SU-DHL-6 (cell line): Measurements from ENCODE around the gene RAD51B.

Source experiments
- EZH2phosphoT487 ChIP-seq: fragments of 200-600 bp; sonication (generic), shearing (Covaris generic); conservative IDR thresholded peaks from 2 replicates; pipeline ENCODE4 v1.6.1; 2018; ENCODE audit warnings: mild to moderate bottlenecking, antibody characterized with exemption, low read length, moderate library complexity, mixed read lengths
- TF ChIP-seq, protein P1 (sequence below): fragments of 200-600 bp; sonication (generic); IDR thresholded peaks from one replicate; pipeline ENCODE4 v1.5.1; 2017; ENCODE audit warnings: antibody characterized with exemption, mild to moderate bottlenecking, low read length, moderate library complexity; ENCODE audit not compliant: insufficient read depth, poor library complexity, severe bottlenecking

DNA sequence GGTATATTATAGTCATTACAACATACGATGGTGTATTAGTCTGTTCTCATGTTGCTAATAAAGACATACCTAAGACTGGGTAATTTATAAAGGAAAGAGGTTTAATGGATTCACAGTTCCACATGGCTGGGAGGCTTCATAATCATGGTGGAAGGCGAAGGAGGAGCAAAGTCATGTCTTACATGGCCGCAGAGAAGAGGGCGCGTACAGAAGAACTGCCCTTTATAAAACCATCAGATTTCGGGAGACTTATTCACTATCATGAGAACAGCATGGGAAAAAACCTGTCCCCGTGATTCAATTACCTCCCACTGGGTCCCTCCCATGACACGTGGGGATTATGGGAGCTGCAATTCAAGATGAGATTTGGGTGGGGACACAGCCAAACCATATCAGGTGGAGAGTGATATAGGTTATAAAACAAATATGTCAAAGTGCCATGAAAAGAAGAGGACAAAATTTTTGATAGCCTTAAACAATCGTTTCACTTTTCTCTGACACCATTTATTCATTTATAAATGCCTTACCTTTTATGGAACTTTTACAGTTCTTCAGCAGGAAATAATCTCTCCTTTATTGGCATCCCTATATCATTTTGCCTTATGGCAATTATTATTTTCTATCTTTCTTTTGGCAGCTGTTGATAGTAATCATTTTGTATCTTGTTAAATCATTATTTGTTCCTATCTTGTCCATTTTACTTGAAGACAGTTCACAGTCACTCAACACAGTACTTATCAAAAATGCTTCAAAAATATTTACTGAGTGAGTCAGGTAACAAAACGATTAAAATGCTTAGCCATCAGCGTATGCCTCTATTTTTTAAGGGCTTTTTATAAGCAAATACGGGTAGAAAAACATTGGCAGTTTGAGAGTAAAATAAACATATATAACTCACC is 196.0 kb downstream of the RAD51B start:
- TF ChIP-seq, protein P1, sequence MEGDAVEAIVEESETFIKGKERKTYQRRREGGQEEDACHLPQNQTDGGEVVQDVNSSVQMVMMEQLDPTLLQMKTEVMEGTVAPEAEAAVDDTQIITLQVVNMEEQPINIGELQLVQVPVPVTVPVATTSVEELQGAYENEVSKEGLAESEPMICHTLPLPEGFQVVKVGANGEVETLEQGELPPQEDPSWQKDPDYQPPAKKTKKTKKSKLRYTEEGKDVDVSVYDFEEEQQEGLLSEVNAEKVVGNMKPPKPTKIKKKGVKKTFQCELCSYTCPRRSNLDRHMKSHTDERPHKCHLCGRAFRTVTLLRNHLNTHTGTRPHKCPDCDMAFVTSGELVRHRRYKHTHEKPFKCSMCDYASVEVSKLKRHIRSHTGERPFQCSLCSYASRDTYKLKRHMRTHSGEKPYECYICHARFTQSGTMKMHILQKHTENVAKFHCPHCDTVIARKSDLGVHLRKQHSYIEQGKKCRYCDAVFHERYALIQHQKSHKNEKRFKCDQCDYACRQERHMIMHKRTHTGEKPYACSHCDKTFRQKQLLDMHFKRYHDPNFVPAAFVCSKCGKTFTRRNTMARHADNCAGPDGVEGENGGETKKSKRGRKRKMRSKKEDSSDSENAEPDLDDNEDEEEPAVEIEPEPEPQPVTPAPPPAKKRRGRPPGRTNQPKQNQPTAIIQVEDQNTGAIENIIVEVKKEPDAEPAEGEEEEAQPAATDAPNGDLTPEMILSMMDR = no peak
- TF ChIP-seq EZH2phosphoT487 = no peak
